ENCODE results near the gene TRABD2B.

The TRABD2B gene

GRCh38 chr1:47975302-47975921 is 21.8 kb downstream of the TRABD2B start:
- no peak overlapping the region for H3K27ac ChIP-seq
- TF ChIP-seq, protein P1, sequence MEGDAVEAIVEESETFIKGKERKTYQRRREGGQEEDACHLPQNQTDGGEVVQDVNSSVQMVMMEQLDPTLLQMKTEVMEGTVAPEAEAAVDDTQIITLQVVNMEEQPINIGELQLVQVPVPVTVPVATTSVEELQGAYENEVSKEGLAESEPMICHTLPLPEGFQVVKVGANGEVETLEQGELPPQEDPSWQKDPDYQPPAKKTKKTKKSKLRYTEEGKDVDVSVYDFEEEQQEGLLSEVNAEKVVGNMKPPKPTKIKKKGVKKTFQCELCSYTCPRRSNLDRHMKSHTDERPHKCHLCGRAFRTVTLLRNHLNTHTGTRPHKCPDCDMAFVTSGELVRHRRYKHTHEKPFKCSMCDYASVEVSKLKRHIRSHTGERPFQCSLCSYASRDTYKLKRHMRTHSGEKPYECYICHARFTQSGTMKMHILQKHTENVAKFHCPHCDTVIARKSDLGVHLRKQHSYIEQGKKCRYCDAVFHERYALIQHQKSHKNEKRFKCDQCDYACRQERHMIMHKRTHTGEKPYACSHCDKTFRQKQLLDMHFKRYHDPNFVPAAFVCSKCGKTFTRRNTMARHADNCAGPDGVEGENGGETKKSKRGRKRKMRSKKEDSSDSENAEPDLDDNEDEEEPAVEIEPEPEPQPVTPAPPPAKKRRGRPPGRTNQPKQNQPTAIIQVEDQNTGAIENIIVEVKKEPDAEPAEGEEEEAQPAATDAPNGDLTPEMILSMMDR (conservative IDR thresholded peaks at IDR 0.05), result no peak
- TF ChIP-seq ZFX (IDR thresholded peaks at IDR 0.05), result no peak; the same call in 1 of the 2 replicates

DNA sequence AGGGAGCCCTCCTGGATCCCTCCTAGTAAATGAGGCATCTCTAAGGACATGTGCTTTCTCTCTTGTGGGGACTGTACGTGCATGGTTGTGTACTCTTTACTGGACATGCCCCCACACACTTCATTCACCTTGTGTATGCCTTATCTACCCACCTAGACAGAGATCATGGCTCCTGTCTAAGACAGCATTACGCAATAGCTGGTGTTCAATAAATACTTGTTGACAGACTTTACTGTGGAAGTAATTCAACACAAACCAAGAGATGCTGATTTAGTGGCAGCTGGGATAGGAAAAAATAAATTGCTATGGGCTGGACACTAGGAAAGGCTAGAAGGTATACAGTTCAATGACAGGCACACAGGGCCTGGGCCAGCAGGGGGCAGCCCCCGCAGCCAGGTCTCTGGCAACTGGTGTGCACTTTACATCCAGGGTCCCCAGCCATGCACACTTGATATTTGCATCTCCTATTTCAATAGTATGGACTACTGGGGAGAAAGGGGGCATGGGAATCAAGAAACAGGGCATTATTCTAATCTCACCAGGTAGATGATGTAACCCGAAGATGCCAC is 24.2 kb downstream of the TRABD2B start:
- H3K27ac ChIP-seq, result no peak overlapping the region
- TF ChIP-seq, protein P1 (conservative IDR thresholded peaks at IDR 0.05), result peak; percentile 53
- TF ChIP-seq ZFX (IDR thresholded peaks at IDR 0.05), result no peak

GRCh38 chr1:47971385-47972160 is 25.6 kb downstream of the TRABD2B start:
- H3K27ac ChIP-seq, result peak overlapping the region; percentile 28; the same call in 1 of the 2 replicates
- TF ChIP-seq ZFX (IDR thresholded peaks at IDR 0.05), result no peak
- TF ChIP-seq, protein P1 (conservative IDR thresholded peaks at IDR 0.05), result no peak

DNA sequence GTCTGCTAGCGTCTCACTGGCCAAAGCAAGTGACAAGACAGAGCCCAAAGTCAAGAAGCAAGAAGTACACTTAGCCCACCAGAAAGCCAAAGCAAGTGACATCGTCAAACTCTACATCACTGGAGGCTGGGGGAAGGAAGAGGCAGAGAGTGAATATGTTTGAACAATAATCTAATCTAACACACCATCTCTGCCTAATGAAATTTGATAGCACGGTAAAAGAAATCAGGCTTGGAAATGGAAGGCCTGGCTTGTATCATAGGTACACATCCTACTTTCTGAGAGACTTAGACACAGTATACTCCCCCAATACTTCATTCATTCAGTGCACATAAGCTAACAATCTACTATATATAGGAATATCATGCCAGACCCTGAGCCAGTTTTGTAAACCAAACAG is 26.3 kb downstream of the TRABD2B start:
- H3K27ac ChIP-seq, result peak overlapping the region; percentile 8; the same call in 1 of the 2 replicates
- no peak for TF ChIP-seq ZFX (IDR thresholded peaks at IDR 0.05)
- TF ChIP-seq, protein P1 (conservative IDR thresholded peaks at IDR 0.05), result no peak

DNA sequence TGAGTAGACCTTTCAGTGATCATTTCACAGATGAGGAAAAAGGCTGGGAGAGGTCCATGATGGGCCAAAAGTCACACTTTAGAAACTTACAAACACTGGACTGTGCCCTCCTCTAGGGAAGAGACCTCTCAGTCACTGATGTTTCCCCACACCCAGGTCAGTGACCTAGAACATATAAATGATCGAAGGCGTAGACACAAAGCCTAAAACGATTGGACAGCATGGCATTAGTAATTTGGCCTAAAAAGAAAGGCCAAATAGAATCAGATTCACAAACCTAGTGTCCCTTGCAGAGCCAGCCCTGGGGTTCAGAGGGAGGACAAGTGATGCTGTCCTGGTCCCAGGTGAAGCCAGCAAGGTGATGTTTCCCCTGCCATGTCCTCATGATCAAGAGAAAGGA is 27.7 kb downstream of the TRABD2B start:
- no peak overlapping the region for H3K27ac ChIP-seq

GRCh38 chr1:47968556-47968888 is 28.7 kb downstream of the TRABD2B start:
- TF ChIP-seq, protein P1 (conservative IDR thresholded peaks at IDR 0.05), result no peak
- no peak for TF ChIP-seq ZFX (IDR thresholded peaks at IDR 0.05)
- H3K27ac ChIP-seq, result no peak overlapping the region

More for the DNA sequence above, 27.7 kb downstream of the TRABD2B start:
- TF ChIP-seq, protein P1 (conservative IDR thresholded peaks at IDR 0.05), result no peak
- TF ChIP-seq ZFX (IDR thresholded peaks at IDR 0.05), result no peak

All from C4-2B (cell line).